ENCODE results near the gene GPR27.

Gene GPR27

DNA sequence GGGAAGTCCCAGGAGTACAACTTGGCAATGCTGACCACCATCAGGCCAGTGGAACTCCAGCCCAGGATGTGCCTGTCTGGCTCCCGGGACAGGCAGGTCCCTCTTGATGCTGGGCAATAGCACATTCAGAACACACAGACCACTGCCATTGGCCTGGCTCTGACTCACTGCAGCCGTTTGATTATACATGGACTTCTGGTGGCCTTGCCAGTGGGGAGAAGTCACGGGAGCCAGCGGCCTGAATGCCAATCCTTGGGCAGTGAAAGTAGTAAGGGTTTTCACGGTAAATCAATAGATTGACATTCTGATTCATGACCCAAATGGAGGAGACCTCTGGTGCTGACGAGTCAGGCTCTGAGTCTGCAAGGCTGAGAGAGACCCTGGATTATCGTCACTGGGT is 43.8 kb downstream of the GPR27 start:
- ChIA-PET POLR2A (no interaction called here), CTCF (interaction anchor here (0.7 kb wide), 1 partner anchor 11 kb away, joined by 3 read pairs; no protein-coding TSS in a partner anchor)
- Histone ChIP-seq H3K9me3 (ENCODE audit: control insufficient read depth, insufficient read depth, low read depth, low read length) (no peaks in the 10 kb centered on the region), H3K4me3 (ENCODE audit: low read depth, low read length) (no peak overlapping the region), H3K27ac (ENCODE audit: extremely low read depth, low read depth, low read length) (no peak overlapping the region), H3K4me1 (ENCODE audit: control insufficient read depth, insufficient read depth, low read length) (no peaks in the 10 kb centered on the region), H3K36me3 (ENCODE audit: control insufficient read depth in 2 of 2, insufficient read depth in 1 of 2, low read length in 2 of 2) (no peaks in the 10 kb centered on the region)
- TF ChIP-seq, protein P1, sequence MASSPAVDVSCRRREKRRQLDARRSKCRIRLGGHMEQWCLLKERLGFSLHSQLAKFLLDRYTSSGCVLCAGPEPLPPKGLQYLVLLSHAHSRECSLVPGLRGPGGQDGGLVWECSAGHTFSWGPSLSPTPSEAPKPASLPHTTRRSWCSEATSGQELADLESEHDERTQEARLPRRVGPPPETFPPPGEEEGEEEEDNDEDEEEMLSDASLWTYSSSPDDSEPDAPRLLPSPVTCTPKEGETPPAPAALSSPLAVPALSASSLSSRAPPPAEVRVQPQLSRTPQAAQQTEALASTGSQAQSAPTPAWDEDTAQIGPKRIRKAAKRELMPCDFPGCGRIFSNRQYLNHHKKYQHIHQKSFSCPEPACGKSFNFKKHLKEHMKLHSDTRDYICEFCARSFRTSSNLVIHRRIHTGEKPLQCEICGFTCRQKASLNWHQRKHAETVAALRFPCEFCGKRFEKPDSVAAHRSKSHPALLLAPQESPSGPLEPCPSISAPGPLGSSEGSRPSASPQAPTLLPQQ (tag by site-specific recombination; IDR thresholded peaks at IDR 0.05) = no peak
- TF ChIP-seq ZNF530 (tag by site-specific recombination; IDR thresholded peaks at IDR 0.05; ENCODE audit: low read depth) (no peak), ZNF324 (tag by site-specific recombination; IDR thresholded peaks at IDR 0.05) (no peak), ZNF350 (tag by site-specific recombination; IDR thresholded peaks at IDR 0.05) (no peak), ZNF140 (tag by site-specific recombination; IDR thresholded peaks at IDR 0.05) (no peak), ZNF660 (tag by site-specific recombination; IDR thresholded peaks at IDR 0.05) (no peak), ZNF184 (tag by site-specific recombination; IDR thresholded peaks at IDR 0.05) (no peak), ZNF776 (tag by site-specific recombination; IDR thresholded peaks at IDR 0.05; ENCODE audit: borderline replicate concordance) (no peak), ZNF121 (tag by site-specific recombination; IDR thresholded peaks at IDR 0.05) (no peak), GLI2 (tag by site-specific recombination; IDR thresholded peaks at IDR 0.05; ENCODE audit: borderline replicate concordance, low read depth) (no peak), ZNF354C (tag by site-specific recombination; IDR thresholded peaks at IDR 0.05; ENCODE audit: borderline replicate concordance, low read depth) (no peak), ZNF132 (tag by site-specific recombination; IDR thresholded peaks at IDR 0.05; ENCODE audit: borderline replicate concordance) (no peak), ZNF114 (tag by site-specific recombination; IDR thresholded peaks at IDR 0.05) (no peak)
- TF ChIP-seq, protein P2, sequence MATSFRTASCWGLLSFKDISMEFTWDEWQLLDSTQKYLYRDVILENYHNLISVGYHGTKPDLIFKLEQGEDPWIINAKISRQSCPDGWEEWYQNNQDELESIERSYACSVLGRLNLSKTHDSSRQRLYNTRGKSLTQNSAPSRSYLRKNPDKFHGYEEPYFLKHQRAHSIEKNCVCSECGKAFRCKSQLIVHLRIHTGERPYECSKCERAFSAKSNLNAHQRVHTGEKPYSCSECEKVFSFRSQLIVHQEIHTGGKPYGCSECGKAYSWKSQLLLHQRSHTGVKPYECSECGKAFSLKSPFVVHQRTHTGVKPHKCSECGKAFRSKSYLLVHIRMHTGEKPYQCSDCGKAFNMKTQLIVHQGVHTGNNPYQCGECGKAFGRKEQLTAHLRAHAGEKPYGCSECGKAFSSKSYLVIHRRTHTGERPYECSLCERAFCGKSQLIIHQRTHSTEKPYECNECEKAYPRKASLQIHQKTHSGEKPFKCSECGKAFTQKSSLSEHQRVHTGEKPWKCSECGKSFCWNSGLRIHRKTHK (tag by site-specific recombination; IDR thresholded peaks at IDR 0.05) = no peak
- TF ChIP-seq, protein P3, sequence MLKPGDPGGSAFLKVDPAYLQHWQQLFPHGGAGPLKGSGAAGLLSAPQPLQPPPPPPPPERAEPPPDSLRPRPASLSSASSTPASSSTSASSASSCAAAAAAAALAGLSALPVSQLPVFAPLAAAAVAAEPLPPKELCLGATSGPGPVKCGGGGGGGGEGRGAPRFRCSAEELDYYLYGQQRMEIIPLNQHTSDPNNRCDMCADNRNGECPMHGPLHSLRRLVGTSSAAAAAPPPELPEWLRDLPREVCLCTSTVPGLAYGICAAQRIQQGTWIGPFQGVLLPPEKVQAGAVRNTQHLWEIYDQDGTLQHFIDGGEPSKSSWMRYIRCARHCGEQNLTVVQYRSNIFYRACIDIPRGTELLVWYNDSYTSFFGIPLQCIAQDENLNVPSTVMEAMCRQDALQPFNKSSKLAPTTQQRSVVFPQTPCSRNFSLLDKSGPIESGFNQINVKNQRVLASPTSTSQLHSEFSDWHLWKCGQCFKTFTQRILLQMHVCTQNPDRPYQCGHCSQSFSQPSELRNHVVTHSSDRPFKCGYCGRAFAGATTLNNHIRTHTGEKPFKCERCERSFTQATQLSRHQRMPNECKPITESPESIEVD (tag by site-specific recombination; IDR thresholded peaks at IDR 0.05) = no peak
- TF ChIP-seq, protein P4, sequence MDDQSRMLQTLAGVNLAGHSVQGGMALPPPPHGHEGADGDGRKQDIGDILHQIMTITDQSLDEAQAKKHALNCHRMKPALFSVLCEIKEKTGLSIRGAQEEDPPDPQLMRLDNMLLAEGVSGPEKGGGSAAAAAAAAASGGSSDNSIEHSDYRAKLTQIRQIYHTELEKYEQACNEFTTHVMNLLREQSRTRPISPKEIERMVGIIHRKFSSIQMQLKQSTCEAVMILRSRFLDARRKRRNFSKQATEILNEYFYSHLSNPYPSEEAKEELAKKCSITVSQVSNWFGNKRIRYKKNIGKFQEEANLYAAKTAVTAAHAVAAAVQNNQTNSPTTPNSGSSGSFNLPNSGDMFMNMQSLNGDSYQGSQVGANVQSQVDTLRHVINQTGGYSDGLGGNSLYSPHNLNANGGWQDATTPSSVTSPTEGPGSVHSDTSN (CRISPR knock-in tag; IDR thresholded peaks at IDR 0.05) = no peak

DNA sequence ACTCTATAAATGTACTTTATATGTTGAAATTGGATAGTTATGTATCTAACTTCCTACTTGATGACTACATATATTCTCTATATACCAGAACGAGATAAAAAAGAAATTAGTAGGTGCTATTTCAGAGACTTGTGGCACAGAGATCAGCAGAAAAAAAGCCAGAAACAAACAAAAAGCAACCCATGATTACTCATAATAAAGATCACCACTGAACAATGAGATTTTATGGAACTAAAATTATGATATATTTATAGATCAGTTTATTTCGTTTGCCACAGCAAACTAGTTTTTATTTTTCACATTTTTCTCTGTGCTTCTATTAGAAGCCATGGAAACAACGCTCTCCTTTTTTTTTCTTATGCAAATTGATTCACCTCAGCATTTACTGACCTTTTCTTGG is 46.4 kb downstream of the GPR27 start:
- Histone ChIP-seq H3K9me3 (ENCODE audit: control insufficient read depth, insufficient read depth, low read depth, low read length) (no peaks in the 10 kb centered on the region), H3K4me3 (ENCODE audit: low read depth, low read length) (no peak overlapping the region), H3K27ac (ENCODE audit: extremely low read depth, low read depth, low read length) (no peak overlapping the region), H3K4me1 (ENCODE audit: control insufficient read depth, insufficient read depth, low read length) (no peaks in the 10 kb centered on the region), H3K36me3 (ENCODE audit: control insufficient read depth in 2 of 2, insufficient read depth in 1 of 2, low read length in 2 of 2) (no peaks in the 10 kb centered on the region)
- ChIA-PET POLR2A (no interaction called here), CTCF (interaction anchor here (1.3 kb wide), 1 partner anchor 76 kb away, joined by 3 read pairs; no protein-coding TSS in a partner anchor)
- TF ChIP-seq ZNF548 (tag by site-specific recombination; IDR thresholded peaks at IDR 0.05) = no peak
- TF ChIP-seq, protein P5, sequence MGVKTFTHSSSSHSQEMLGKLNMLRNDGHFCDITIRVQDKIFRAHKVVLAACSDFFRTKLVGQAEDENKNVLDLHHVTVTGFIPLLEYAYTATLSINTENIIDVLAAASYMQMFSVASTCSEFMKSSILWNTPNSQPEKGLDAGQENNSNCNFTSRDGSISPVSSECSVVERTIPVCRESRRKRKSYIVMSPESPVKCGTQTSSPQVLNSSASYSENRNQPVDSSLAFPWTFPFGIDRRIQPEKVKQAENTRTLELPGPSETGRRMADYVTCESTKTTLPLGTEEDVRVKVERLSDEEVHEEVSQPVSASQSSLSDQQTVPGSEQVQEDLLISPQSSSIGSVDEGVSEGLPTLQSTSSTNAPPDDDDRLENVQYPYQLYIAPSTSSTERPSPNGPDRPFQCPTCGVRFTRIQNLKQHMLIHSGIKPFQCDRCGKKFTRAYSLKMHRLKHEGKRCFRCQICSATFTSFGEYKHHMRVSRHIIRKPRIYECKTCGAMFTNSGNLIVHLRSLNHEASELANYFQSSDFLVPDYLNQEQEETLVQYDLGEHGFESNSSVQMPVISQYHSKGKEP (tag by site-specific recombination; IDR thresholded peaks at IDR 0.05) = no peak
- TF ChIP-seq TRIM28 (IDR thresholded peaks at IDR 0.05; ENCODE audit: borderline replicate concordance, low read length) = no peak
- TF ChIP-seq ZFP3 (tag by site-specific recombination; IDR thresholded peaks at IDR 0.05; ENCODE audit: low read depth) = no peak
- TF ChIP-seq ZNF341 (tag by site-specific recombination; IDR thresholded peaks at IDR 0.05; ENCODE audit: low read depth) = no peak
- TF ChIP-seq, protein P6, sequence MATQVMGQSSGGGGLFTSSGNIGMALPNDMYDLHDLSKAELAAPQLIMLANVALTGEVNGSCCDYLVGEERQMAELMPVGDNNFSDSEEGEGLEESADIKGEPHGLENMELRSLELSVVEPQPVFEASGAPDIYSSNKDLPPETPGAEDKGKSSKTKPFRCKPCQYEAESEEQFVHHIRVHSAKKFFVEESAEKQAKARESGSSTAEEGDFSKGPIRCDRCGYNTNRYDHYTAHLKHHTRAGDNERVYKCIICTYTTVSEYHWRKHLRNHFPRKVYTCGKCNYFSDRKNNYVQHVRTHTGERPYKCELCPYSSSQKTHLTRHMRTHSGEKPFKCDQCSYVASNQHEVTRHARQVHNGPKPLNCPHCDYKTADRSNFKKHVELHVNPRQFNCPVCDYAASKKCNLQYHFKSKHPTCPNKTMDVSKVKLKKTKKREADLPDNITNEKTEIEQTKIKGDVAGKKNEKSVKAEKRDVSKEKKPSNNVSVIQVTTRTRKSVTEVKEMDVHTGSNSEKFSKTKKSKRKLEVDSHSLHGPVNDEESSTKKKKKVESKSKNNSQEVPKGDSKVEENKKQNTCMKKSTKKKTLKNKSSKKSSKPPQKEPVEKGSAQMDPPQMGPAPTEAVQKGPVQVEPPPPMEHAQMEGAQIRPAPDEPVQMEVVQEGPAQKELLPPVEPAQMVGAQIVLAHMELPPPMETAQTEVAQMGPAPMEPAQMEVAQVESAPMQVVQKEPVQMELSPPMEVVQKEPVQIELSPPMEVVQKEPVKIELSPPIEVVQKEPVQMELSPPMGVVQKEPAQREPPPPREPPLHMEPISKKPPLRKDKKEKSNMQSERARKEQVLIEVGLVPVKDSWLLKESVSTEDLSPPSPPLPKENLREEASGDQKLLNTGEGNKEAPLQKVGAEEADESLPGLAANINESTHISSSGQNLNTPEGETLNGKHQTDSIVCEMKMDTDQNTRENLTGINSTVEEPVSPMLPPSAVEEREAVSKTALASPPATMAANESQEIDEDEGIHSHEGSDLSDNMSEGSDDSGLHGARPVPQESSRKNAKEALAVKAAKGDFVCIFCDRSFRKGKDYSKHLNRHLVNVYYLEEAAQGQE (tag by site-specific recombination; IDR thresholded peaks at IDR 0.05) = no peak

Data from HEK293 (cell line).